GM21529 (cell line): ENCODE data around the gene FAM174C.
"Not testable (repeated sequence)": the region's sequence is repeated elsewhere in the genome, so short reads cannot be mapped to it uniquely, and the experiment has no call there.

Experiments
- ATAC-seq: cut with Tn5 transposase; IDR thresholded peaks from one replicate; pipeline ENCODE4 v1.9.1; 2021; ENCODE audit not compliant: unreplicated experiment

The FAM174C gene

GRCh38 chr19:1296078-1296477 lies 20.7 kb downstream of the FAM174C start:
- ATAC-seq, result no peak

- no peak for ATAC-seq
Observed at GRCh38 chr19:1296575-1297271, 21.4 kb downstream of the FAM174C start.

GRCh38 chr19:1298235-1298634 lies 22.9 kb downstream of the FAM174C start:
- no peak for ATAC-seq

GRCh38 chr19:1299801-1300200 lies 24.5 kb downstream of the FAM174C start:
- ATAC-seq, result no peak

GRCh38 chr19:1300744-1301490 lies 25.6 kb downstream of the FAM174C start:
- no peak for ATAC-seq

GRCh38 chr19:1302533-1303239 lies 27.4 kb downstream of the FAM174C start:
- ATAC-seq, result no peak

- no peak for ATAC-seq
Observed at GRCh38 chr19:1304197-1304924, 29.0 kb downstream of the FAM174C start.

GRCh38 chr19:1305354-1305753 lies 30.0 kb downstream of the FAM174C start:
- ATAC-seq, result not testable (repeated sequence)

- no peak for ATAC-seq
Observed at GRCh38 chr19:1307320-1307719, 32.0 kb downstream of the FAM174C start.

GRCh38 chr19:1307755-1308303 lies 32.5 kb downstream of the FAM174C start:
- no peak for ATAC-seq

GRCh38 chr19:1308718-1309117 lies 33.4 kb downstream of the FAM174C start:
- ATAC-seq, result no peak

- no peak for ATAC-seq
Observed at GRCh38 chr19:1309977-1310852, 34.9 kb downstream of the FAM174C start.

GRCh38 chr19:1310853-1311180 lies 35.5 kb downstream of the FAM174C start:
- ATAC-seq, result no peak

- ATAC-seq, result no peak
Observed at GRCh38 chr19:1311543-1312091, 36.3 kb downstream of the FAM174C start.

- no peak for ATAC-seq
Observed at GRCh38 chr19:1312767-1313694, 37.7 kb downstream of the FAM174C start.

- ATAC-seq, result no peak
Observed at GRCh38 chr19:1313695-1314613, 38.6 kb downstream of the FAM174C start.

- ATAC-seq, result no peak
Observed at GRCh38 chr19:1315470-1316166, 40.3 kb downstream of the FAM174C start.
